T-cell (primary cell): ENCODE measurements around the gene DYRK3. TPM values are rescaled to one million over a fixed set of nuclear protein-coding genes. Genes with fewer than 3 reads are reported as not detected.

Experiments used
- ATAC-seq, 4 experiments: fragments of 200-7000 bp in 3 of 4; fragments of 150-1000 bp in 1 of 4; cut with Tn5 transposase; replicated peaks in 1 of 4; 1 replicate in 3 of 4; 2 replicates in 1 of 4; pipeline ENCODE4 v1.10.0; 2021; ENCODE audit warnings: moderate library complexity in 3 of 4, mild to moderate bottlenecking in 2 of 4, moderate number of reproducible peaks in 1 of 4
- CTCF ChIA-PET, 2 donors: fragments of 300-600 bp; sonication (Branson Sonifier 250); formaldehyde crosslinking; loops; one replicate each; lab custom pipeline; 2022; ENCODE audit warnings: antibody characterized with exemption in 2 of 2; lab: Charles Lee
- POLR2A ChIA-PET, 2 donors: fragments of 300-600 bp; sonication (Branson Sonifier 250); formaldehyde crosslinking; loops; one replicate each; lab custom pipeline; 2022; ENCODE audit warnings: antibody characterized with exemption in 2 of 2; lab: Charles Lee
- DNase-seq, 35 experiments: peaks; one replicate each; pipeline versions ENCODE4 v3.0.0 to v3.0.0-alpha.2; 2013 to 2023
- H3K27ac ChIP-seq: one replicate; pipeline ENCODE4 v1.5.1; 2013; ENCODE audit warnings: low read length
- H3K27me3 ChIP-seq, 2 experiments: replicated peaks in 1 of 2; 1 replicate in 1 of 2; 2 replicates in 1 of 2; pipeline versions ENCODE4 v1.6.1 to v1.7.0; 2013; ENCODE audit warnings: low read length in 1 of 2, mixed read lengths in 1 of 2; ENCODE audit not compliant: control insufficient read depth in 2 of 2, insufficient read depth in 2 of 2; ENCODE audit errors: extremely low read depth in 1 of 2
- H3K36me3 ChIP-seq, 2 donors: 1 replicate in 1 of 2; 2 replicates in 1 of 2; pipeline versions ENCODE4 v1.6.1 to v1.7.0; 2013; ENCODE audit warnings: low read length in 1 of 2; ENCODE audit not compliant: control insufficient read depth in 2 of 2, insufficient read depth in 1 of 2; ENCODE audit errors: extremely low read depth in 1 of 2
- H3K4me1 ChIP-seq, 2 experiments: 1 replicate in 1 of 2; 2 replicates in 1 of 2; pipeline versions ENCODE4 v1.6.1 to v1.7.0; 2013; ENCODE audit warnings: low read length in 2 of 2, mixed read lengths in 1 of 2; ENCODE audit not compliant: insufficient read depth in 2 of 2, control insufficient read depth in 1 of 2; ENCODE audit errors: extremely low read depth in 1 of 2
- H3K4me3 ChIP-seq, 2 donors: 1 replicate in 1 of 2; 2 replicates in 1 of 2; pipeline versions ENCODE4 v1.5.1 to v1.7.0; 2013; ENCODE audit warnings: mild to moderate bottlenecking in 2 of 2, low read length in 1 of 2, moderate library complexity in 1 of 2; ENCODE audit not compliant: control insufficient read depth in 1 of 2; ENCODE audit errors: extremely low read depth in 1 of 2
- H3K9me3 ChIP-seq: 2 replicates; pipeline ENCODE4 v1.7.0; 2013
- H3K27ac Mint-ChIP-seq, 2 donors: one replicate each; pipeline ENCODE4 v1.8.0; 2020 to 2021; ENCODE audit warnings: mild to moderate bottlenecking in 2 of 2, mixed read lengths in 2 of 2
- H3K27me3 Mint-ChIP-seq, 2 donors: one replicate each; pipeline ENCODE4 v1.8.0; 2021 to 2022; ENCODE audit warnings: mixed read lengths in 2 of 2
- H3K36me3 Mint-ChIP-seq: one replicate; pipeline ENCODE4 v1.8.0; 2021; ENCODE audit warnings: mixed read lengths
- H3K4me1 Mint-ChIP-seq, 3 donors: one replicate each; pipeline ENCODE4 v1.8.0; 2020 to 2022; ENCODE audit warnings: mixed read lengths in 3 of 3, mild to moderate bottlenecking in 1 of 3
- H3K4me3 Mint-ChIP-seq, 3 donors: one replicate each; pipeline ENCODE4 v1.8.0; 2020 to 2022; ENCODE audit warnings: mild to moderate bottlenecking in 3 of 3, mixed read lengths in 3 of 3, moderate library complexity in 3 of 3
- H3K9me3 Mint-ChIP-seq, 3 donors: one replicate each; pipeline ENCODE4 v1.8.0; 2020 to 2022; ENCODE audit warnings: mixed read lengths in 3 of 3
- WGBS: methylation state at CpG from one replicate; pipeline ENCODE4 v1.1.5; 2013; ENCODE audit warnings: missing lambda C conversion rate; ENCODE audit not compliant: insufficient coverage; 5-methylcytosine and 5-hydroxymethylcytosine counted together
- total RNA-seq, 35 experiments: library from RNA in 6 of 35; stranded (reverse) in 6 of 35; fragments of 120-200 nt in 1 of 35; gene quantifications; one replicate each; pipeline versions ENCODE4 v1.2.1 to v1.2.4 and lab custom pipeline; 2013 to 2026

The DYRK3 gene
- total RNA-seq, 5 donors from 2014 or later (not counting 1 experiment from before 2014, with no cell fraction given), result 0.73 to 2.0 (median 1.6) TPM

GRCh38 chr1:206687915-206688442 is 52.6 kb downstream of the DYRK3 start:
- 94% methylated on average over 2 of the region's 2 CpGs for WGBS
- H3K9me3 Mint-ChIP-seq, result no peaks in the 10 kb centered on the region
- ATAC-seq (no peak), DNase-seq (no peak)
- no peak overlapping the region for H3K27ac ChIP-seq
- H3K27me3 ChIP-seq, result peaks cover 0 to 14% of the 10 kb centered on the region in 2 experiments
- ChIA-PET CTCF (interaction anchor here in 1 of 2 donors (0.6 to 1.0 kb wide), 4 partner anchors 15 to 224 kb away, joined by 3 read pairs; partner anchors contain the start of gene EIF2D), POLR2A (no interaction called here)
- peaks cover 2% of the 10 kb centered on the region for H3K36me3 Mint-ChIP-seq
- no peak overlapping the region for H3K27ac Mint-ChIP-seq
- H3K4me1 Mint-ChIP-seq, result peaks cover 68 to 74% (median 73%) of the 10 kb centered on the region in 3 donors
- no peak overlapping the region for H3K4me3 ChIP-seq
- peaks cover 0 to 1% of the 10 kb centered on the region in 2 donors for H3K27me3 Mint-ChIP-seq
- peaks cover 0 to 5% of the 10 kb centered on the region in 2 donors for H3K36me3 ChIP-seq
- H3K9me3 ChIP-seq, result no peaks in the 10 kb centered on the region
- H3K4me1 ChIP-seq, result peaks cover 10 to 58% of the 10 kb centered on the region in 2 experiments
- peak overlapping the region in 2 of 3 donors; percentile 13 to 97 for H3K4me3 Mint-ChIP-seq

- H3K4me1 ChIP-seq, result peaks cover 8 to 59% of the 10 kb centered on the region in 2 experiments
- peak overlapping the region in 1 of 2 donors; percentile 29 for H3K27ac Mint-ChIP-seq
- H3K36me3 ChIP-seq, result peaks cover 2 to 19% of the 10 kb centered on the region in 2 donors
- H3K4me3 ChIP-seq, result no peak overlapping the region
- no peak overlapping the region for H3K27ac ChIP-seq
- CTCF ChIA-PET, result interaction anchor here (0.7 to 1.4 kb wide), 4 partner anchors 19 to 120 kb away, joined by 3 to 4 read pairs (median 3); no protein-coding TSS in a partner anchor
- 100% methylated on average over 1 of the region's 2 CpGs for WGBS
- H3K4me3 Mint-ChIP-seq, result no peak overlapping the region
- no peaks in the 10 kb centered on the region for H3K9me3 Mint-ChIP-seq
- H3K4me1 Mint-ChIP-seq, result peaks cover 82 to 91% (median 88%) of the 10 kb centered on the region in 3 donors
- ATAC-seq (no peak), DNase-seq (no peak)
- H3K27me3 ChIP-seq, result no peaks in the 10 kb centered on the region
- no peaks in the 10 kb centered on the region for H3K27me3 Mint-ChIP-seq
- H3K36me3 Mint-ChIP-seq, result peaks cover 17% of the 10 kb centered on the region
- no peaks in the 10 kb centered on the region for H3K9me3 ChIP-seq
- POLR2A ChIA-PET, result interaction anchor here in 1 of 2 donors (0.6 to 1.2 kb wide), 2 partner anchors 8 to 24 kb away, joined by 3 to 5 read pairs; no protein-coding TSS in a partner anchor
Observed at GRCh38 chr1:206690516-206690915, 55.2 kb downstream of the DYRK3 start.

GRCh38 chr1:206691604-206692003 is 56.3 kb downstream of the DYRK3 start:
- Histone ChIP-seq H3K36me3 (peaks cover 2 to 21% of the 10 kb centered on the region in 2 donors), H3K9me3 (no peaks in the 10 kb centered on the region), H3K4me3 (no peak overlapping the region), H3K27me3 (no peaks in the 10 kb centered on the region), H3K27ac (no peak overlapping the region), H3K4me1 (peaks cover 8 to 60% of the 10 kb centered on the region in 2 experiments)
- no peak for DNase-seq
- Mint-ChIP-seq H3K36me3 (peaks cover 28% of the 10 kb centered on the region), H3K4me3 (no peak overlapping the region), H3K4me1 (peaks cover 89 to 95% (median 94%) of the 10 kb centered on the region in 3 donors), H3K9me3 (no peaks in the 10 kb centered on the region), H3K27ac (peak overlapping the region in 1 of 2 donors; percentile 49), H3K27me3 (no peaks in the 10 kb centered on the region)
- ChIA-PET CTCF (interaction anchor here (0.5 to 1.4 kb wide), 7 partner anchors 10 to 292 kb away, joined by 3 to 9 read pairs (median 3); no protein-coding TSS in a partner anchor), POLR2A (interaction anchor here (0.5 to 1.1 kb wide), 4 partner anchors 9 to 714 kb away, joined by 3 to 7 read pairs (median 6); no protein-coding TSS in a partner anchor)
- 91% methylated on average over 8 of the region's 8 CpGs for WGBS
- ATAC-seq, result no peak

GRCh38 chr1:206693029-206693428 is 57.7 kb downstream of the DYRK3 start:
- Mint-ChIP-seq H3K27ac (peak overlapping the region in 1 of 2 donors; percentile 20), H3K4me1 (peaks cover 89 to 95% (median 90%) of the 10 kb centered on the region in 3 donors), H3K27me3 (no peaks in the 10 kb centered on the region), H3K9me3 (no peaks in the 10 kb centered on the region), H3K4me3 (peak overlapping the region in 1 of 3 donors; percentile 11), H3K36me3 (peaks cover 42% of the 10 kb centered on the region)
- Histone ChIP-seq H3K4me3 (no peak overlapping the region), H3K9me3 (no peaks in the 10 kb centered on the region), H3K4me1 (peaks cover 0 to 52% of the 10 kb centered on the region in 2 experiments), H3K36me3 (peaks cover 2 to 28% of the 10 kb centered on the region in 2 donors), H3K27me3 (no peaks in the 10 kb centered on the region), H3K27ac (no peak overlapping the region)
- 73% methylated on average over 5 of the region's 10 CpGs for WGBS
- CTCF ChIA-PET, result interaction anchor here in 1 of 2 donors (1.0 kb wide), 1 partner anchor 30 kb away, joined by 6 read pairs; no protein-coding TSS in a partner anchor
- no peak for DNase-seq
- ATAC-seq, result no peak
- POLR2A ChIA-PET, result interaction anchor here in 1 of 2 donors (0.6 kb wide), 1 partner anchor 23 kb away, joined by 3 read pairs; no protein-coding TSS in a partner anchor

GRCh38 chr1:206693592-206693991 is 58.3 kb downstream of the DYRK3 start:
- ChIA-PET POLR2A (no interaction called here), CTCF (interaction anchor here in 1 of 2 donors (0.5 kb wide), 1 partner anchor 64 kb away, joined by 3 read pairs; no protein-coding TSS in a partner anchor)
- Histone ChIP-seq H3K4me3 (no peak overlapping the region), H3K27me3 (no peaks in the 10 kb centered on the region), H3K4me1 (peaks cover 0 to 46% of the 10 kb centered on the region in 2 experiments), H3K27ac (no peak overlapping the region), H3K9me3 (no peaks in the 10 kb centered on the region), H3K36me3 (peaks cover 2 to 31% of the 10 kb centered on the region in 2 donors)
- Mint-ChIP-seq H3K4me1 (peaks cover 90 to 96% (median 90%) of the 10 kb centered on the region in 3 donors), H3K4me3 (no peak overlapping the region), H3K36me3 (peaks cover 45% of the 10 kb centered on the region), H3K27ac (no peak overlapping the region), H3K27me3 (no peaks in the 10 kb centered on the region), H3K9me3 (no peaks in the 10 kb centered on the region)
- WGBS, result 95% methylated on average over 5 of the region's 7 CpGs
- ATAC-seq (no peak), DNase-seq (no peak)
